Breast epithelium (tissue), 3 donors: ENCODE data around the gene GHSR.

Experiments
- POLR2A ChIP-seq: fragments of 450-650 bp; IDR thresholded peaks from one replicate; pipeline ENCODE4 v1.6.1; 2016; ENCODE audit warnings: antibody characterized with exemption, mild to moderate bottlenecking, moderate library complexity
- POLR2AphosphoS5 ChIP-seq, 3 donors: sonication (generic); formaldehyde crosslinking; IDR thresholded peaks; one replicate each; pipeline ENCODE4 v1.6.1; 2017; ENCODE audit warnings: antibody characterized with exemption in 3 of 3
- TF ChIP-seq, protein P1 (sequence below), 3 donors: fragments of 450-650 bp; IDR thresholded peaks; one replicate each; pipeline ENCODE4 v1.5.1; 2016 to 2017; ENCODE audit warnings: antibody characterized with exemption in 3 of 3, mild to moderate bottlenecking in 3 of 3, moderate library complexity in 3 of 3

DNA sequence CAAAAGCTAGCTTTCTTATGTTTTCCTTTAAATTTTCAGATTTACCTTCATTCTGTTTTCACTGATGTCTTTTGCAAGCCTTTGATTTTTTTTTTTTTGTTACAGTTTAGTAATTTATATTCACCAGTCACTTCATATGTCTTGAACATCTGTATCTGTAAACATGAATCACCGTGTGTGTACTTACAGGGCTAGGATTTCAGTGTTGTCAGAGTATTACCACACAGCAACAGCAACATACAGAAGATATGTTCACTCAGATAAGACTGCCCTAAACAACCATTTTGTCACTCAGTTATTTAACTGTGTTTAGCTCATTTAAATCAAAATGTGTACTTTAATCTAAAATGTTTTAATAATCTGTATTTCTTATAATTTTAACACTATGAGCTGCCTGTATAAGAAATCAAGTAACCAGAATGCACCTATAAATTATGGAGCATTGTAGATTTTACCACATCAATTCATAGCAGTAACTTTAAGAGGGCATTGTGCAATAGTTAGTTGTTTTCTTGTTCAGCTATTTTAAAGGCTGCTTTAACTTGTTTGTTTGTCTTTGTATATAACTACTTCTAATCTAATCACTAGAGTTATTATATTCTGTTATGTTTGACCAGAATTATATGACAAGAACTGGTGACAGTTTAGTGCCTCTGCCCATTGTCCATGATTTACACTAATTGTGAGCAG is 50.4 kb downstream of the GHSR start:
- TF ChIP-seq, protein P1, sequence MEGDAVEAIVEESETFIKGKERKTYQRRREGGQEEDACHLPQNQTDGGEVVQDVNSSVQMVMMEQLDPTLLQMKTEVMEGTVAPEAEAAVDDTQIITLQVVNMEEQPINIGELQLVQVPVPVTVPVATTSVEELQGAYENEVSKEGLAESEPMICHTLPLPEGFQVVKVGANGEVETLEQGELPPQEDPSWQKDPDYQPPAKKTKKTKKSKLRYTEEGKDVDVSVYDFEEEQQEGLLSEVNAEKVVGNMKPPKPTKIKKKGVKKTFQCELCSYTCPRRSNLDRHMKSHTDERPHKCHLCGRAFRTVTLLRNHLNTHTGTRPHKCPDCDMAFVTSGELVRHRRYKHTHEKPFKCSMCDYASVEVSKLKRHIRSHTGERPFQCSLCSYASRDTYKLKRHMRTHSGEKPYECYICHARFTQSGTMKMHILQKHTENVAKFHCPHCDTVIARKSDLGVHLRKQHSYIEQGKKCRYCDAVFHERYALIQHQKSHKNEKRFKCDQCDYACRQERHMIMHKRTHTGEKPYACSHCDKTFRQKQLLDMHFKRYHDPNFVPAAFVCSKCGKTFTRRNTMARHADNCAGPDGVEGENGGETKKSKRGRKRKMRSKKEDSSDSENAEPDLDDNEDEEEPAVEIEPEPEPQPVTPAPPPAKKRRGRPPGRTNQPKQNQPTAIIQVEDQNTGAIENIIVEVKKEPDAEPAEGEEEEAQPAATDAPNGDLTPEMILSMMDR (IDR thresholded peaks at IDR 0.05) = no peak
- TF ChIP-seq POLR2A = no peak
- no peak for TF ChIP-seq POLR2AphosphoS5 (IDR thresholded peaks at IDR 0.05)
